Measurements from ENCODE around the gene SYT15.
"Not testable (repeated sequence)": the region's sequence is repeated elsewhere in the genome, so short reads cannot be mapped to it uniquely, and the experiment has no call there.

Gene SYT15

GRCh38 chr10:46578474-46579178 lies at the start of gene SYT15:
Gene SYT15, plus strand, starts transcription at chr10:46579128. Its CDS starts 41 bp downstream, at chr10:46579169.
- H3K4me1 ChIP-seq (ENCODE audit: insufficient read depth, low read length); H3K36me3 ChIP-seq (ENCODE audit: insufficient read depth, low read depth, low read length); H3K9me3 ChIP-seq (ENCODE audit: insufficient read depth, low read depth, low read length); H3K9ac ChIP-seq (ENCODE audit: low read depth, low read length); H3K27ac ChIP-seq (ENCODE audit: low read length): not testable (repeated sequence)
- H3K27me3 ChIP-seq (ENCODE audit: insufficient read depth, low read length), result peaks cover 12% of the 10 kb centered on the region
- H3K4me3 ChIP-seq (ENCODE audit: low read length), result peak within 1 kb of the TSS; percentile 22; the same call in 1 of the 2 replicates

GRCh38 chr10:46529742-46530141 lies 49.2 kb upstream of the SYT15 start:
- H3K4me3 ChIP-seq (ENCODE audit: low read length); H3K4me1 ChIP-seq (ENCODE audit: insufficient read depth, low read length); H3K9ac ChIP-seq (ENCODE audit: low read depth, low read length); H3K9me3 ChIP-seq (ENCODE audit: insufficient read depth, low read depth, low read length); H3K27me3 ChIP-seq (ENCODE audit: insufficient read depth, low read length); H3K27ac ChIP-seq (ENCODE audit: low read length); H3K36me3 ChIP-seq (ENCODE audit: insufficient read depth, low read depth, low read length): not testable (repeated sequence)

DNA sequence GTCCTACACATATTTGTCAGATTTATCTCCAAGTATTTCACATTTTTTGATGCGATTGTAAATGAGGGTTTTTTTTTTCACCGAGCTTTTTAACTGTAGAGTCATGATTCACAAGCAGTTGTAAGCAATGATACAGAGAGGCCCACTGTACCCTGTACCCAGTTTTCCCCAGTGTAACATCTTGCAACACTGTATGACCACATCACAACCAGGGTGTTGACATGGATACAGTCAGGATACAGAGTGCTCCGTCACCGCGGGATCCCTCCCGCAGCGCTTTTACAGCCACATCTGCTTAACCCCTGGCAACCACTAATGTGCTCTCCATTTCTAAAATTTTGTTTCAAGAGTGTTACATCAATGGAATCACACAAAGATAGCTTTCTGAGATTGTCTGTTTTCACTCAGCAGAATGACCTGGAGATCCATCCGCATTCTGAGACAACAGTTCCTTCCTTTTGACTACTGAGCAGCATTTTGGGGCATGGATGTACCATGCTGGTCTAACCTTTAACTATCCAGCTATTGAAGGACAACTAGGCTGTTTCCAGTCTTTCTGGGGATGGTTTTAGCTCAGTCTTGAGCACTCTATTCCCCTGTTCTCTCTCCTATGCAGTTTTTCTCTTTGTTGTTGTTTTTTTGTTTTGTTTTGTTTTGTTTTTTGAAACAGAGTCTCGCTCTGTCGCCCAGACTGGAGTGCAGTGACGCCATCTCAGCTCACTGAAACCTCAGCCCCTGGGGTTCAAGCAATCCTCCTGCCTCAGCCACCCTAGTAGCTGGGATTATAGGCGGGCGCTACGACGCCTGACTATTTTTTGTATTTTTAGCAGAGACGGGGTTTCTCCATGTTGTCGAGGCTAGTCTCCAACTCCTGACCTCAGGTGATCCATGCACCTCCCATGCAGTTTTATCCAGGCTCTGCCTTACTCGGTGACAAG lies 48.4 kb upstream of the SYT15 start:
- Histone ChIP-seq H3K36me3 (ENCODE audit: insufficient read depth, low read depth, low read length) (no peaks in the 10 kb centered on the region), H3K27me3 (ENCODE audit: insufficient read depth, low read length) (no peaks in the 10 kb centered on the region), H3K4me1 (ENCODE audit: insufficient read depth, low read length) (no peaks in the 10 kb centered on the region), H3K9me3 (ENCODE audit: insufficient read depth, low read depth, low read length) (no peaks in the 10 kb centered on the region), H3K9ac (ENCODE audit: low read depth, low read length) (no peak overlapping the region), H3K27ac (ENCODE audit: low read length) (no peak overlapping the region), H3K4me3 (ENCODE audit: low read length) (no peak overlapping the region)

DNA sequence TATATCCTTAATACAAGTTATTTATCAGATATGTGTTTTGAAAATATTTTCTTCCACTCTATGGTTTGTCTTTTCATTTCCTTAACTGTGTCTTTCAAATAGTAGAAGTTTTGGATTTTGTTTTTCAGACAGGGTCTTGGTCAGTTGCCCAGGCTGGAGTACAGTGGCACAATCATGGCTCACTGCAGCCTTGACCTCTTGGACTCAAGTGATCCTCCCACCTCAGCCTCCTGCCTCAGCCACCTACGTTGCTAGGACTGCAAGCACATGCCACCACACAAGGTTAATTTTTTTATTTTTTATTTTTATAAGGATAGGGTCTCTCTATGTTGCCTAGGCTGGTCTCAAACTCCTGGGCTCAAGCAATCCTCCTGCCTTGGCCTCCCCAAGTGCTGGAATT lies 46.7 kb upstream of the SYT15 start:
- not testable (repeated sequence) for H3K9ac ChIP-seq (ENCODE audit: low read depth, low read length)

DNA sequence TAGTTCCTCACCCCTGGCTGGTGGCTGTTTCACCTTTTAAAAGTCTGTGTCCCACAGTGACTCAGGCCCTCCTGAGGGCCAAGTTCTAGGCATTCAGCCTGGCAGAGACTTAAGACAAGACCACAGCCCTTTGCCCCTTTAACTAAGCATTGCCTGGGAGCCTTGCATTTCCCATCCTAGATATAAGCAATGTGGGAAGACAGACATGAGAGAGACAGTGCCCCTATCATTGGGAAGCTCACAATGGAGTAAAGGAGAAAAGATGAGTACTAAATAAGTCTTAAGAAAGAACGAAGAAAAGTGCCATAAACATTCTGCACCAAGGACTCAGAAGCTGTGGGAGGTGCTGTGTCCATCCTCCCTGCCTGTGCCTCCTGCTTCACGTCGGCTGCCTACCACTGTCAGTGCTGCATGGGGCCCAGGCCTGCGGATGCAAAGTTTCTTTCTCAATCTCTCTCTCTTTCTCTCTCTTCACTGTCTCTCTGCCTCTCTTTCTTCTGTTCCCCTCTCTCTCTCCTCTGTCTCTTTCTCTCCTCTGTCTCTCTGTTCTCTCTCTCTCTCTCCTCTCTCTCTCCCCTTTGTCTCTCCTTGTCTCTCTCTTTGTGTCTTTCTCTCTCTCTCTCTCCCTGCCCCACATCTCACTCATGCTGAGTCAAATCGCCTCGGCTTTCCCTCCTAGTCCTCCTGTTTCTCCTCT lies 44.0 kb upstream of the SYT15 start:
- H3K36me3 ChIP-seq (ENCODE audit: insufficient read depth, low read depth, low read length), result no peaks in the 10 kb centered on the region
- H3K27ac ChIP-seq (ENCODE audit: low read length), result no peak overlapping the region
- H3K4me3 ChIP-seq (ENCODE audit: low read length), result no peak overlapping the region
- H3K9me3 ChIP-seq (ENCODE audit: insufficient read depth, low read depth, low read length), result no peaks in the 10 kb centered on the region
- H3K4me1 ChIP-seq (ENCODE audit: insufficient read depth, low read length), result peaks cover 3% of the 10 kb centered on the region; the same call in 1 of the 2 replicates
- H3K27me3 ChIP-seq (ENCODE audit: insufficient read depth, low read length), result peaks cover 3% of the 10 kb centered on the region; the same call in 1 of the 2 replicates
- no peak overlapping the region for H3K9ac ChIP-seq (ENCODE audit: low read depth, low read length)

More for the DNA sequence above, 46.7 kb upstream of the SYT15 start:
- H3K27me3 ChIP-seq (ENCODE audit: insufficient read depth, low read length); H3K36me3 ChIP-seq (ENCODE audit: insufficient read depth, low read depth, low read length); H3K4me3 ChIP-seq (ENCODE audit: low read length); H3K27ac ChIP-seq (ENCODE audit: low read length); H3K4me1 ChIP-seq (ENCODE audit: insufficient read depth, low read length); H3K9me3 ChIP-seq (ENCODE audit: insufficient read depth, low read depth, low read length): not testable (repeated sequence)

DNA sequence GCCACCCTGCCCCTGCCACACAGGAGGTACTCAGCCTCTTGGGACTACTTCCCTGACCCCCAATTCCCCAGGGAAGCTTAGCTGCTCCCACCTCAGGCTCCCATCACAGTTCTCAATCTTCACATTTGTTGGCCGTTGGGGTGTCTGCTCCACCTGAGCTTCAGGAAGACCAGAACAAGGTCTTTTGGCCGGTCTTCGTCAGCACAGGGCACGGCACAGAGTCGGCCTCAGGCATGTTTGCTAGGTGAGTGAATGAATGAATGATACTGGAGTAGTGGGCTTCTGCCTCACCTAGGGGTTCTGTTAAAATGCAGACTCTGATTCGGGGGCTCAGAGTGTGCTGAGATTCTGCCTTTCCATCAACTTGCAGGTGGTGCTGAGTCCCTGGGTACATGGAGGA lies 42.8 kb upstream of the SYT15 start:
- no peak overlapping the region for H3K4me3 ChIP-seq (ENCODE audit: low read length)
- H3K27me3 ChIP-seq (ENCODE audit: insufficient read depth, low read length), result peaks cover 13% of the 10 kb centered on the region
- no peak overlapping the region for H3K27ac ChIP-seq (ENCODE audit: low read length)
- H3K36me3 ChIP-seq (ENCODE audit: insufficient read depth, low read depth, low read length), result no peaks in the 10 kb centered on the region
- H3K9me3 ChIP-seq (ENCODE audit: insufficient read depth, low read depth, low read length), result no peaks in the 10 kb centered on the region
- H3K9ac ChIP-seq (ENCODE audit: low read depth, low read length), result no peak overlapping the region
- H3K4me1 ChIP-seq (ENCODE audit: insufficient read depth, low read length), result peaks cover 3% of the 10 kb centered on the region; the same call in 1 of the 2 replicates

- H3K27ac ChIP-seq (ENCODE audit: low read length), result no peak overlapping the region
- peaks cover 13% of the 10 kb centered on the region for H3K27me3 ChIP-seq (ENCODE audit: insufficient read depth, low read length)
- H3K9ac ChIP-seq (ENCODE audit: low read depth, low read length), result no peak overlapping the region
- peaks cover 4% of the 10 kb centered on the region; the same call in 1 of the 2 replicates for H3K4me1 ChIP-seq (ENCODE audit: insufficient read depth, low read length)
- H3K4me3 ChIP-seq (ENCODE audit: low read length), result no peak overlapping the region
- no peaks in the 10 kb centered on the region for H3K36me3 ChIP-seq (ENCODE audit: insufficient read depth, low read depth, low read length)
- no peaks in the 10 kb centered on the region for H3K9me3 ChIP-seq (ENCODE audit: insufficient read depth, low read depth, low read length)
These were observed 42.1 kb upstream of the SYT15 start for GRCh38 chr10:46536781-46537180.

- H3K4me3 ChIP-seq (ENCODE audit: low read length), result no peak overlapping the region
- no peak overlapping the region for H3K27ac ChIP-seq (ENCODE audit: low read length)
- H3K36me3 ChIP-seq (ENCODE audit: insufficient read depth, low read depth, low read length), result no peaks in the 10 kb centered on the region
- peaks cover 7% of the 10 kb centered on the region; the same call in 1 of the 2 replicates for H3K4me1 ChIP-seq (ENCODE audit: insufficient read depth, low read length)
- no peak overlapping the region for H3K9ac ChIP-seq (ENCODE audit: low read depth, low read length)
- H3K9me3 ChIP-seq (ENCODE audit: insufficient read depth, low read depth, low read length), result no peaks in the 10 kb centered on the region
- peaks cover 13% of the 10 kb centered on the region for H3K27me3 ChIP-seq (ENCODE audit: insufficient read depth, low read length)
These were observed 41.6 kb upstream of the SYT15 start for GRCh38 chr10:46537309-46537708.

DNA sequence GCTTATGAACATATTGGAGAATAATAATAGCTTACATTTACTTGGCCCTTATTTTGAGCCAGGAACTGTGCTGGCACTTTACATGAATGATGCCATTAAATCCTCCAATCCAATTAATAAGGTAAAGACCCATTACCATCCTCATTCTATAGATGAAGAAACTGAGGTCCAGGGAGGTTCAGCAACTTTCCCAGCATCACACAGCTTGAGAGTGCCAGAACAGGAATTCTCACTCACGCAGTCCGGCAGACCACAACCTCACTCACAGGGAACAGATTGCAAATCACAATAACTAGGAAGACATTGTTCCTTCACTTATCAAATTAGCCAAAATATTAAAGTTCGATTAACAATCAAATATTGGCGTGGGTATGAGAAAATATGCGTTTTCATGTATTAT lies 40.8 kb upstream of the SYT15 start:
- Histone ChIP-seq H3K27ac (ENCODE audit: low read length) (no peak overlapping the region), H3K9ac (ENCODE audit: low read depth, low read length) (no peak overlapping the region), H3K4me3 (ENCODE audit: low read length) (no peak overlapping the region), H3K9me3 (ENCODE audit: insufficient read depth, low read depth, low read length) (no peaks in the 10 kb centered on the region), H3K4me1 (ENCODE audit: insufficient read depth, low read length) (peaks cover 10% of the 10 kb centered on the region; the same call in 1 of the 2 replicates), H3K27me3 (ENCODE audit: insufficient read depth, low read length) (peaks cover 13% of the 10 kb centered on the region), H3K36me3 (ENCODE audit: insufficient read depth, low read depth, low read length) (no peaks in the 10 kb centered on the region)

DNA sequence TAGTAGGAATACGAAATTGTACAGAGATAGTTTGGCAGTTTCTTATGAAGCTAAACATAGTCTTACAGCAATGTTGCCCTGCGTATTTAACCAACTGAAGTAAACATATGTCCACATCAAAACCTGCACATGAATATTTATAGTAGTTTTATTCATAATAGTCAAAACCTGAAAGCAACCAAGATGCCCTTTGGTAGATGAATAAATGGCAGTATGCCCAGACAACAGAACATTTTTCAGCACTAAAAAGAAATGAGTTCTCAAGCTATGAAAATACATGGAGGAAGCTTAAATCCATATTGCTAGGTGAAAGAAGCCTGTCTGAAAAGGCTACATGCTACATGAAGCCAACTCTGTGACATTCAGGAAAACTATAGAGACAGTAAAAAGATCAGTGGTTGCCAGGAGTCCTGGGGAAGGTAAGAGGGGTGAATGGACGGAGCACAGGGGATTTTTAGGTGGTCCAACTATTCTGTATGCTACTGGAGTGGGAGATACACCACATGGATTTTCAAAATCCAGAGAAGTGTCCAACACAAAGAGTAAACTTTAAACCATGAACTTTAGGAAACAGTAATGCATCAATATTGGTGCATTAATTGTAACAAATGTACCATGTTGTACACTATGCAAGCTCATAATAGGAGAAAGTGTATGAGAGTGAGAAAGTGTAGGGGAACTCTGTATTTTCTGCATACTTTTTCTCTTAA lies 40.1 kb upstream of the SYT15 start:
- no peaks in the 10 kb centered on the region for H3K9me3 ChIP-seq (ENCODE audit: insufficient read depth, low read depth, low read length)
- H3K27me3 ChIP-seq (ENCODE audit: insufficient read depth, low read length), result peaks cover 13% of the 10 kb centered on the region
- H3K27ac ChIP-seq (ENCODE audit: low read length), result no peak overlapping the region
- H3K36me3 ChIP-seq (ENCODE audit: insufficient read depth, low read depth, low read length), result no peaks in the 10 kb centered on the region
- no peak overlapping the region for H3K9ac ChIP-seq (ENCODE audit: low read depth, low read length)
- no peak overlapping the region for H3K4me3 ChIP-seq (ENCODE audit: low read length)
- H3K4me1 ChIP-seq (ENCODE audit: insufficient read depth, low read length), result peaks cover 10% of the 10 kb centered on the region; the same call in 1 of the 2 replicates
